ENCODE measurements around the gene KRT32.

DNA sequence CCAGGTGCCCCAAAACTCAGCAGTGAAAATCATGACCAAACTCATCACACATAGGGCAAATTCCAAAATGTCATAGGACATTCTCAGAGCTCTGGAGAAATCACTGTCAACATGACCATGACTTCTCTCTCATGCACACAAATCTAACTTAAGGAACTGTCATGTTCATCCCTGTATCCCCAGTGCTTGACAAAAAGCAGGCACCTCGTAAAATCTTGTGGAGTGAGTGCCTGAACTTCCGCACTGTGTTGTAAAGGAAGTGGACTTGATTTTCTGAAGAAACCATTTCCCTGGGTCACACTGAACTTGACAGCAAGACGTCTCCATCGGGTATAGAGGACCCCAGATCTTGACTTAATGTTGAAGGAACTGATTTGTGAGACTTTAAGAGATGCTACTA lies 45.6 kb downstream of the KRT32 start:
- TF ChIP-seq, protein P1, sequence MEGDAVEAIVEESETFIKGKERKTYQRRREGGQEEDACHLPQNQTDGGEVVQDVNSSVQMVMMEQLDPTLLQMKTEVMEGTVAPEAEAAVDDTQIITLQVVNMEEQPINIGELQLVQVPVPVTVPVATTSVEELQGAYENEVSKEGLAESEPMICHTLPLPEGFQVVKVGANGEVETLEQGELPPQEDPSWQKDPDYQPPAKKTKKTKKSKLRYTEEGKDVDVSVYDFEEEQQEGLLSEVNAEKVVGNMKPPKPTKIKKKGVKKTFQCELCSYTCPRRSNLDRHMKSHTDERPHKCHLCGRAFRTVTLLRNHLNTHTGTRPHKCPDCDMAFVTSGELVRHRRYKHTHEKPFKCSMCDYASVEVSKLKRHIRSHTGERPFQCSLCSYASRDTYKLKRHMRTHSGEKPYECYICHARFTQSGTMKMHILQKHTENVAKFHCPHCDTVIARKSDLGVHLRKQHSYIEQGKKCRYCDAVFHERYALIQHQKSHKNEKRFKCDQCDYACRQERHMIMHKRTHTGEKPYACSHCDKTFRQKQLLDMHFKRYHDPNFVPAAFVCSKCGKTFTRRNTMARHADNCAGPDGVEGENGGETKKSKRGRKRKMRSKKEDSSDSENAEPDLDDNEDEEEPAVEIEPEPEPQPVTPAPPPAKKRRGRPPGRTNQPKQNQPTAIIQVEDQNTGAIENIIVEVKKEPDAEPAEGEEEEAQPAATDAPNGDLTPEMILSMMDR (IDR thresholded peaks at IDR 0.05 in 8 of 11, conservative IDR thresholded peaks at IDR 0.05 in 3 of 11): no peak
- TF ChIP-seq POLR2A (IDR thresholded peaks at IDR 0.05): no peak
- no peak for TF ChIP-seq POLR2AphosphoS5 (IDR thresholded peaks at IDR 0.05)
